GM13976 (cell line): ENCODE results near the gene SNAI3.

Experiments used
- DNase-seq: peaks from one replicate; pipeline ENCODE4 v3.0.0; 2012; ENCODE audit warnings: low spot score
- in situ Hi-C: fragments of 300-500 bp; cut with MboI; formaldehyde crosslinking; loops from one replicate; pipeline ENCODE4 v1.12.0; 2022; ENCODE audit warnings: low sequenced_read_pairs, mixed read lengths, inconsistent platforms; ENCODE audit not compliant: unreplicated experiment
- TF ChIP-seq, protein P1 (sequence below): IDR thresholded peaks from 2 replicates; pipeline ENCODE4 v1.5.1; 2012; ENCODE audit warnings: borderline replicate concordance, mild to moderate bottlenecking; ENCODE audit not compliant: insufficient read depth; ENCODE audit errors: extremely low read depth, missing control alignments, control extremely low read depth

Gene SNAI3

GRCh38 chr16:88632587-88632930, 53.7 kb downstream of the SNAI3 start:
- TF ChIP-seq, protein P1, sequence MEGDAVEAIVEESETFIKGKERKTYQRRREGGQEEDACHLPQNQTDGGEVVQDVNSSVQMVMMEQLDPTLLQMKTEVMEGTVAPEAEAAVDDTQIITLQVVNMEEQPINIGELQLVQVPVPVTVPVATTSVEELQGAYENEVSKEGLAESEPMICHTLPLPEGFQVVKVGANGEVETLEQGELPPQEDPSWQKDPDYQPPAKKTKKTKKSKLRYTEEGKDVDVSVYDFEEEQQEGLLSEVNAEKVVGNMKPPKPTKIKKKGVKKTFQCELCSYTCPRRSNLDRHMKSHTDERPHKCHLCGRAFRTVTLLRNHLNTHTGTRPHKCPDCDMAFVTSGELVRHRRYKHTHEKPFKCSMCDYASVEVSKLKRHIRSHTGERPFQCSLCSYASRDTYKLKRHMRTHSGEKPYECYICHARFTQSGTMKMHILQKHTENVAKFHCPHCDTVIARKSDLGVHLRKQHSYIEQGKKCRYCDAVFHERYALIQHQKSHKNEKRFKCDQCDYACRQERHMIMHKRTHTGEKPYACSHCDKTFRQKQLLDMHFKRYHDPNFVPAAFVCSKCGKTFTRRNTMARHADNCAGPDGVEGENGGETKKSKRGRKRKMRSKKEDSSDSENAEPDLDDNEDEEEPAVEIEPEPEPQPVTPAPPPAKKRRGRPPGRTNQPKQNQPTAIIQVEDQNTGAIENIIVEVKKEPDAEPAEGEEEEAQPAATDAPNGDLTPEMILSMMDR: no peak
- no peak for DNase-seq
- in situ Hi-C loops: no loop called here

DNA sequence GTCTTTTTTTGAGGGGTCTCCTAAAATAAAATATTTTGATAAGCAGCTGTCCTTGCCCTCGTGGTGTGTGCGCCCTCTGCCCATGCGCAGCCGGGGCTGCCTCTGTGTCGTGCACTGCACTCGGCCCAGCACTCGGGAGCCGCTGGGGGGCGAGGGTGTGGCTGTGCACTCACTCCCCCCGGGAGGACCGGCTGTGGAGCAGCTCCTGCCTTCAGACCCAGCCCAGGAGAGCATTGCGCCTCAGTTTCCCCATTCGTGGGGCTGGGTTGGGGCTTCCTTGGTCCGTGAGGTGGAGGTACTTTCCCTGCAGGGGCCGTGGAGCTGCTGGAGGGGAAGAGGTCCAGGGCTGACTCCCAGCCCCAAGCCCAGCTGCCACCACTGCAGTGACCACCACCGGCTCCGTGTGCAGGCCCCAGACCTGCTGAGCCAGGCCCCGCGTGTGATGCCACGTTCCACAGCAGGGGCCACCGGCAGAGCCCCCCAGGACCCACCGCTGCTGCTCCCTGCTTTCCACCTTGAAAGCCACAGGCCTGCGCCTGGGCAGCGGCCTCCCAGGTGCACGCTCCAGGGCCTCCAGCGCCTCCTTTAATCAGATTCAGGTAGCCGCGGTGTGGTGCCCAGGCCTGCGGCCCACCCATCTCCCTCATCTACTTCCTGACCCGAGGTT, 54.3 kb downstream of the SNAI3 start:
- TF ChIP-seq, protein P1: no peak
- no peak for DNase-seq
- in situ Hi-C loops: no loop called here

DNA sequence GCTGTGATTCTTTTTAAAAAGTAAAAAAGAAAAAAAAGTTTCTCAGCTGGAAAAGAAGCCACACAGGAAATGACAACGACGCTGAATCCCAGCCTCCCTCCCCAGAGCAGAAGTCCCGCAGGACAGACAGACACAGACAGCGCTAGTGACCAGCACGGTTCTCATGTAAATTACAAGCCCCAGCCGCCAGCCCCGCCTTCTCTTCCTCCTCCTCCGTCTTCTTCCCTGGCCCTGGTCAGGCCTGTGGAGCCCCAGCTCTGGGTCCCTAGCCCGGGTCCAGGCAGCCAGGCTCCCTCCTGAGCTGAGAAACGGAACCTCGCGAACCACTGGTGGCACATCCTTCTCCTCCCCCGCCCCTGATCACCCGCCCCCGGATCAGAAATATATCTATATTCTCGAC, 54.9 kb downstream of the SNAI3 start:
- no peak for DNase-seq
- in situ Hi-C loops: no loop called here
- TF ChIP-seq, protein P1: no peak

- TF ChIP-seq, protein P1: no peak
- in situ Hi-C loops: no loop called here
- DNase-seq: no peak
Observed at GRCh38 chr16:88630941-88631340, 55.4 kb downstream of the SNAI3 start.

GRCh38 chr16:88630433-88630832, 55.9 kb downstream of the SNAI3 start:
- in situ Hi-C loops: no loop called here

DNA sequence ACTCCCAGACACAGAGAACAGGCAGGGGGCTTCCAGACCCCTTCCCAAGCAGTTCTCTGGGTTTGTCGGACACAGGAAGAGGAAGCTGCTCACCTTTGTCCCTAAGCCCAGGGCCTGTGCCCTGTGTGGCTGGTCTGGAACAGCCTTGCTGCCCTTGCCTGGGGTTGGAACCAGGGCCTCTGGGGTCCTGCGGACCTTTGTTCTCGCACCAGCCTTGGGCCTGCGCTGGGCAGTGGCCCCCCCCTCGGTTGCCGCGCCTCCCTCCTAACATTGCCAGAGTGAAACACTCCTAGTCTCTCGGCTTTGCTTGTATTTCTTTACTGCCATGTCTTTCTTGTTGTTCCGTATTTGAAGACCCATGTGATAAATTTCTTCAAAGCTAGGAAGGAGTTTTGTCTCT, 56.5 kb downstream of the SNAI3 start:
- TF ChIP-seq, protein P1: no peak
- in situ Hi-C loops: no loop called here
- no peak for DNase-seq

More at GRCh38 chr16:88630433-88630832, 55.9 kb downstream of the SNAI3 start:
- DNase-seq: no peak
- TF ChIP-seq, protein P1: no peak
